Peyer's patch (tissue), 4 donors: Measurements from ENCODE around the gene ATF2. TPM values are rescaled to one million over a fixed set of nuclear protein-coding genes. Genes with fewer than 3 reads are reported as not detected.
"Not testable (repeated sequence)": the region's sequence is repeated elsewhere in the genome, so short reads cannot be mapped to it uniquely, and the experiment has no call there.

Source experiments
- DNase-seq, 3 donors: peaks; one replicate each; pipeline ENCODE4 v3.0.0-alpha.2; 2017 to 2019
- H3K27ac ChIP-seq, 4 donors: fragments of 200-600 bp; sonication (generic); one replicate each; pipeline ENCODE4 v1.5.1; 2016 to 2019
- H3K27me3 ChIP-seq, 2 donors: fragments of 200-600 bp; sonication (generic); one replicate each; pipeline ENCODE4 v1.5.1; 2019
- H3K36me3 ChIP-seq, 3 donors: fragments of 200-600 bp; sonication (generic); one replicate each; pipeline ENCODE4 v1.5.1; 2016 to 2019
- H3K4me1 ChIP-seq, 4 donors: fragments of 200-600 bp; sonication (generic); one replicate each; pipeline ENCODE4 v1.5.1; 2016 to 2019
- H3K4me3 ChIP-seq, 4 donors: fragments of 200-600 bp; sonication (generic); 1 replicate in 3 of 4; 2 replicates in 1 of 4; pipeline ENCODE4 v1.5.1; 2016 to 2019; ENCODE audit warnings: mild to moderate bottlenecking in 1 of 4
- H3K9me3 ChIP-seq, 4 donors: fragments of 200-600 bp; sonication (generic); one replicate each; pipeline ENCODE4 v1.5.1; 2016 to 2019; ENCODE audit warnings: mild to moderate bottlenecking in 1 of 4
- CTCF ChIP-seq, 6 experiments: fragments of 450-650 bp in 4 of 6; fragments of 200-600 bp in 2 of 6; sonication (generic) in 1 of 6; IDR thresholded peaks; one replicate each; pipeline ENCODE4 v1.5.1; 2017 to 2019; ENCODE audit warnings: antibody characterized with exemption in 6 of 6, mild to moderate bottlenecking in 3 of 6, moderate library complexity in 1 of 6
- POLR2A ChIP-seq, 2 donors: fragments of 450-650 bp; IDR thresholded peaks; one replicate each; pipeline ENCODE4 v1.5.1; 2017; ENCODE audit warnings: antibody characterized with exemption in 2 of 2, mild to moderate bottlenecking in 2 of 2, moderate library complexity in 2 of 2
- total RNA-seq, 4 donors: library from RNA; depleted of rRNA; stranded (reverse); fragments of >200 nt; gene quantifications; one replicate each; pipeline ENCODE4 v1.1.0, GENCODE V29; 2016

Gene ATF2
- total RNA-seq, 4 donors from 2014 or later: 46.8 to 54.5 (median 51.0) TPM

DNA sequence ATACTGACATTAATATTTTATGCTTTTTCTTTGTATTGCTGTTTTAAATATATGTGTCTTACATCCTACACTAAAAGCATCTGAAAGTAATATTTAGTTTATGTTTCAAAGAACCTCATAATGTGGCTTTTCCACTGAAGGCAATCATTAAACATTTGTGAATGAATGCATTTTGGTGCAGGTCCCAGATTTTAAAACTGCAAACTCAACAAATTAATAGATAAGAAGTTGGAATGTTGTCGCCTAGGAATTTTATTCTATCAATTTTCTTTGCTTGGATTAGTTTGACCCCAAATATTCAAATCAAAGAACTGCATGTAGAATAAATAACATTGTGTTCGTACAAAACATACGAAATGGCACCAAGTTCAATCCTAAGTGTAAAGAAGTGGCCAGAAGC is 44.7 kb downstream of the ATF2 start:
- no peaks in the 10 kb centered on the region for H3K27me3 ChIP-seq
- no peaks in the 10 kb centered on the region for H3K9me3 ChIP-seq
- no peaks in the 10 kb centered on the region for H3K4me1 ChIP-seq
- no peak for TF ChIP-seq POLR2A (IDR thresholded peaks at IDR 0.05)
- TF ChIP-seq CTCF (IDR thresholded peaks at IDR 0.05): no peak
- H3K36me3 ChIP-seq: peaks cover 0 to 4% (median 0%) of the 10 kb centered on the region in 3 donors
- no peak overlapping the region for H3K4me3 ChIP-seq
- H3K27ac ChIP-seq: no peak overlapping the region
- no peak for DNase-seq

DNA sequence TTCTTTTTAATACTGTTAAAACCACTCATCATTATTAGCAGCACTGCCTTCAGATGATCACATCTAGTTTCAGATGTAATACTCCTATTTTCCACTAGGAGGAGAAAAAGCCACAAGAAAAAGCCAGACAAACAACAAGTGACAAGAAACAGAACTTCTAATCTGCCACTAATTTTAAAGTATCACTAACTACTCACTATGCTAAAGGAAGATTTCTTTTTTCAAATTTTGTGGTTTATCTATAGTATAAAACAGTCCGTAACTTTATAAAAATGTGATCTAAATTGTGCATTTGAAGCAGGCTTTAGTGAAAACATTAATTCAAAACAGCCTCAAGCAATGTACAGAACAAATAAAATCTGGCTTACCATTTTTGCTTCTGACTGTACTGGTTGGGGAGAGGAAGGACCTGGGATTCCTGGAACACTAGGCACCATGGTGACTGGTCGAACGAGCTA is 56.8 kb downstream of the ATF2 start:
- Histone ChIP-seq H3K27me3 (no peaks in the 10 kb centered on the region), H3K36me3 (peaks cover 0 to 67% (median 0%) of the 10 kb centered on the region in 3 donors), H3K27ac (no peak overlapping the region), H3K4me3 (no peak overlapping the region), H3K9me3 (no peaks in the 10 kb centered on the region), H3K4me1 (no peaks in the 10 kb centered on the region)
- no peak for DNase-seq
- no peak for TF ChIP-seq POLR2A (IDR thresholded peaks at IDR 0.05)
- TF ChIP-seq CTCF (IDR thresholded peaks at IDR 0.05): peak; percentile 50 to 83 (median 77)

DNA sequence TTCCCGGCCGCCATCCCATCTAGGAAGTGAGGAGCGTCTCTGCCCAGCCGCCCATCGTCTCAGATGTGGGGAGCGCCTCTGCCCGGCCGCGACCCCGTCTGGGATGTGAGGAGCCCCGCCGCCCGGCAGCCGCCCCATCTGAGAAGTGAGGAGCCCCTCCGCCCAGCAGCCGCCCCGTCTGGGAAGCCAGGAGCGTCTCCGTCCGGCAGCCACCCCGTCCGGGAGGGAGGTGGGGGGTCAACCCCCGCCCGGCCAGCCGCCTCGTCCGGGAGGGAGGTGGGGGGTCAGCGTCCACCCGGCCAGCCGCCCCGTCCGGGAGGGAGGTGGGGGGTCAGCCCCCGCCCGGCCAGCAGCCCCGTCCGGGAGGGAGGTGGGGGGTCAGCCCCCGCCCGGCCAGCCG is 59.9 kb downstream of the ATF2 start:
- not testable (repeated sequence) for H3K27ac ChIP-seq, H3K4me1 ChIP-seq, H3K4me3 ChIP-seq, H3K9me3 ChIP-seq, DNase-seq, H3K27me3 ChIP-seq
- peaks cover 0 to 45% (median 0%) of the 10 kb centered on the region in 3 donors for H3K36me3 ChIP-seq

GRCh38 chr2:175107146-175107545 is 60.9 kb downstream of the ATF2 start:
- DNase-seq: no peak
- no peak for TF ChIP-seq POLR2A (IDR thresholded peaks at IDR 0.05)
- no peak for TF ChIP-seq CTCF (IDR thresholded peaks at IDR 0.05)
- H3K9me3 ChIP-seq: no peaks in the 10 kb centered on the region
- H3K36me3 ChIP-seq: peaks cover 0 to 38% (median 0%) of the 10 kb centered on the region in 3 donors
- no peak overlapping the region for H3K4me3 ChIP-seq
- H3K27ac ChIP-seq: no peak overlapping the region
- no peaks in the 10 kb centered on the region for H3K4me1 ChIP-seq
- no peaks in the 10 kb centered on the region for H3K27me3 ChIP-seq

DNA sequence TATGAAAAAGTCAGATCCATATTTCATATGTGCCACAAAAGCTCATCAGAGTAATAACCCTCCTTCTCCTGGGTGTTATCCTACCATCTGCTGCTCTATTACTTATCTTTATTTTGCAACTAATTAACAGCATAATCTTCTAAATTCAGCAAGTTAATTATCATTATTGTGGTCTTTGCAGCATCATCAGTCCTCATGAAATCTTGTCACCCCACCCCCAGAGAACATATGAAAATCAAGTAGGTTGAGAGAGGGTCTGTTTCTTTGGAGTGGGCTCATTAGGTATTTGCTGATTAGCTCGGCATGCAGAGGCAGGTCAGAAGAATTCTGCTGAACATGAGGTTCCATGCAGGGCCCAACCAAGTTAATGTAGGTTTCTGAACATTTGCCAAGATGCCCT is 64.8 kb downstream of the ATF2 start:
- no peak for TF ChIP-seq POLR2A (IDR thresholded peaks at IDR 0.05)
- no peak for TF ChIP-seq CTCF (IDR thresholded peaks at IDR 0.05)
- Histone ChIP-seq H3K36me3 (peaks cover 0 to 18% (median 0%) of the 10 kb centered on the region in 3 donors), H3K4me3 (no peak overlapping the region), H3K9me3 (no peaks in the 10 kb centered on the region), H3K27ac (no peak overlapping the region), H3K27me3 (no peaks in the 10 kb centered on the region), H3K4me1 (no peaks in the 10 kb centered on the region)
- DNase-seq: no peak

DNA sequence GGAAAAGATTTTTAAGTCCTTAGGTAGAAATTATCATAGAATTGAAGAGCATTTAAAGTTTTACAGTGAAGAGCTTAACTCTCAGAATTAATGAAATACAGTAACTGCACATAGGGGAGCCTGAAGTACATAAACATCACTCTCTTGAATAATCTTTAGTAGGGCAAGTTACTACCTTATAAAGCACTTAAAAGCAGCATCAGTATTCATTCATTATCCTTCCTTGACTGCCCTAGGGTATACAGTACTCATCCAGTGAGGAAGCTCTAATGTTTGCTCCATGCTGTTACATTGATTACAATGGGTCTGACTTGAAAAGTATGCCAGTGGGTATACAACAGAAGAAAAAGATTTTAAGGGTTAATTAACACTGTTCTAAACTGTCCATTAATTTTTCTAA is 66.5 kb downstream of the ATF2 start:
- no peaks in the 10 kb centered on the region for H3K27me3 ChIP-seq
- H3K4me3 ChIP-seq: no peak overlapping the region
- TF ChIP-seq POLR2A (IDR thresholded peaks at IDR 0.05): no peak
- TF ChIP-seq CTCF (IDR thresholded peaks at IDR 0.05): no peak
- H3K4me1 ChIP-seq: no peaks in the 10 kb centered on the region
- no peaks in the 10 kb centered on the region for H3K9me3 ChIP-seq
- H3K27ac ChIP-seq: no peak overlapping the region
- H3K36me3 ChIP-seq: peaks cover 0 to 12% (median 0%) of the 10 kb centered on the region in 3 donors
- DNase-seq: no peak
